ENCODE measurements around the gene TCF15.
A peak's percentile ranks its signal among the peaks of the same experiment; 100 is the strongest.

DNA sequence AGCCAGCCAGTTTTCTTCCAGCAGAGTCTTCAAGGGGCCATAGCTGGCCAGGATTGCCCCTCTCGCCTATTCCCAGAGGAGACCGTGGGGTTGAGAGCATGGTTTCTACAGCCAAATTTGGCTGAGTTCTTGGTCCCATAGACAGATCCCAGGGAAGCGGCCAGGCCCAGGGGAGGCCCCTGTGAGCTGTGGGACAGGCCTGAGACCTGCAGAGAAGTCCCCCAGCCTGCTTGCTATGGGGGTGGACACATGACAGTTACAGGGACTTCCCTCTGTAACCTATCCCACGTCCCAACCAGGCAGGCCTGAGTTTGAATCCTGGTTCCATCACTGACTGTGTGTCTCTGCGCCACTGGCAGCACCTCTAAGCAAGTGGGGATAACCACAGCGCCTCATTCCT, 2.6 kb downstream of the TCF15 start:
- TF ChIP-seq, protein P1, sequence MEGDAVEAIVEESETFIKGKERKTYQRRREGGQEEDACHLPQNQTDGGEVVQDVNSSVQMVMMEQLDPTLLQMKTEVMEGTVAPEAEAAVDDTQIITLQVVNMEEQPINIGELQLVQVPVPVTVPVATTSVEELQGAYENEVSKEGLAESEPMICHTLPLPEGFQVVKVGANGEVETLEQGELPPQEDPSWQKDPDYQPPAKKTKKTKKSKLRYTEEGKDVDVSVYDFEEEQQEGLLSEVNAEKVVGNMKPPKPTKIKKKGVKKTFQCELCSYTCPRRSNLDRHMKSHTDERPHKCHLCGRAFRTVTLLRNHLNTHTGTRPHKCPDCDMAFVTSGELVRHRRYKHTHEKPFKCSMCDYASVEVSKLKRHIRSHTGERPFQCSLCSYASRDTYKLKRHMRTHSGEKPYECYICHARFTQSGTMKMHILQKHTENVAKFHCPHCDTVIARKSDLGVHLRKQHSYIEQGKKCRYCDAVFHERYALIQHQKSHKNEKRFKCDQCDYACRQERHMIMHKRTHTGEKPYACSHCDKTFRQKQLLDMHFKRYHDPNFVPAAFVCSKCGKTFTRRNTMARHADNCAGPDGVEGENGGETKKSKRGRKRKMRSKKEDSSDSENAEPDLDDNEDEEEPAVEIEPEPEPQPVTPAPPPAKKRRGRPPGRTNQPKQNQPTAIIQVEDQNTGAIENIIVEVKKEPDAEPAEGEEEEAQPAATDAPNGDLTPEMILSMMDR (IDR thresholded peaks at IDR 0.05 in 4 of 5, conservative IDR thresholded peaks at IDR 0.05 in 1 of 5): no peak
- TF ChIP-seq POLR2A (IDR thresholded peaks at IDR 0.05): peak in 1 of 2 donors; percentile 21

All from gastrocnemius medialis (tissue), 4 donors.